Neural progenitor cell (in vitro differentiated cells): ENCODE data around the gene STRADB. TPM values are rescaled to one million over a fixed set of nuclear protein-coding genes. Genes with fewer than 3 reads are reported as not detected.
"Not testable (repeated sequence)": the region's sequence is repeated elsewhere in the genome, so short reads cannot be mapped to it uniquely, and the experiment has no call there.

Experiments used
- DNase-seq: peaks from one replicate; pipeline ENCODE4 v3.0.0-alpha.2; 2016; ENCODE audit warnings: low spot score
- H2AFZ ChIP-seq: fragments of 200-600 bp; sonication (generic); replicated peaks from 2 replicates; pipeline ENCODE4 v1.6.1; 2016; ENCODE audit warnings: antibody characterized with exemption
- H3F3A ChIP-seq: fragments of 200-600 bp; sonication (generic); 2 replicates; pipeline ENCODE4 v1.6.1; 2016; ENCODE audit warnings: antibody characterized with exemption, low read depth
- H3K27ac ChIP-seq: fragments of 200-600 bp; sonication (generic); 2 replicates; pipeline ENCODE4 v1.5.1; 2016; ENCODE audit warnings: mild to moderate bottlenecking
- H3K27me3 ChIP-seq: fragments of 200-600 bp; sonication (generic); 2 replicates; pipeline ENCODE4 v1.6.1; 2016; ENCODE audit warnings: mild to moderate bottlenecking, moderate library complexity
- H3K36me3 ChIP-seq: fragments of 200-600 bp; sonication (generic); 2 replicates; pipeline ENCODE4 v1.5.1; 2016
- H3K4me1 ChIP-seq: fragments of 200-600 bp; sonication (generic); 2 replicates; pipeline ENCODE4 v1.6.1; 2016; ENCODE audit warnings: mixed run types
- H3K4me2 ChIP-seq: fragments of 200-600 bp; sonication (generic); 2 replicates; pipeline ENCODE4 v1.6.1; 2016
- H3K4me3 ChIP-seq: fragments of 200-600 bp; sonication (generic); 2 replicates; pipeline ENCODE4 v1.5.1; 2016
- H3K79me2 ChIP-seq: fragments of 200-600 bp; sonication (generic); 2 replicates; pipeline ENCODE4 v1.6.1; 2016; ENCODE audit warnings: low read depth
- H3K9ac ChIP-seq: fragments of 200-600 bp; sonication (generic); 2 replicates; pipeline ENCODE4 v1.6.1; 2016
- H3K9me3 ChIP-seq: fragments of 200-600 bp; sonication (generic); 2 replicates; pipeline ENCODE4 v1.5.1; 2016; ENCODE audit warnings: low read depth
- H4K20me1 ChIP-seq: fragments of 200-600 bp; sonication (generic); 2 replicates; pipeline ENCODE4 v1.6.1; 2016; ENCODE audit warnings: low read depth
- H3K27ac Mint-ChIP-seq: 3 replicates; pipeline ENCODE4 v1.8.0; 2021; ENCODE audit warnings: mixed read lengths
- H3K27me3 Mint-ChIP-seq: 2 replicates; pipeline ENCODE4 v1.8.0; 2022; ENCODE audit warnings: low read depth, mild to moderate bottlenecking, inconsistent platforms, moderate library complexity, mixed read lengths; ENCODE audit not compliant: insufficient read depth
- H3K36me3 Mint-ChIP-seq: 3 replicates; pipeline ENCODE4 v1.8.0; 2021; ENCODE audit warnings: mixed read lengths
- H3K4me1 Mint-ChIP-seq: 3 replicates; pipeline ENCODE4 v1.8.0; 2021; ENCODE audit warnings: mixed read lengths
- H3K4me3 Mint-ChIP-seq: 3 replicates; pipeline ENCODE4 v1.8.0; 2021; ENCODE audit warnings: mild to moderate bottlenecking, moderate library complexity, mixed read lengths
- H3K9me3 Mint-ChIP-seq: 3 replicates; pipeline ENCODE4 v1.8.0; 2020; ENCODE audit warnings: mixed read lengths
- EZH2 ChIP-seq: fragments of 200-600 bp; sonication (generic); IDR thresholded peaks from 2 replicates; pipeline ENCODE4 v1.6.1; 2017; ENCODE audit warnings: antibody characterized with exemption, mild to moderate bottlenecking, moderate library complexity
- EZH2phosphoT487 ChIP-seq: fragments of 200-600 bp; sonication (generic); IDR thresholded peaks from 2 replicates; pipeline ENCODE4 v1.6.1; 2017; ENCODE audit warnings: antibody characterized with exemption
- total RNA-seq: library from RNA; depleted of rRNA; stranded (reverse); fragments of >200 nt; gene quantifications from 2 replicates; pipeline ENCODE4 v1.2.3, GENCODE V29; 2015; ENCODE audit warnings: low replicate concordance
- TF ChIP-seq, protein P1 (sequence below): fragments of 200-600 bp; sonication (generic); IDR thresholded peaks from 2 replicates; pipeline ENCODE4 v1.5.1; 2017; ENCODE audit warnings: antibody characterized with exemption, mild to moderate bottlenecking

Gene STRADB
- total RNA-seq, 1 donor from 2014 or later = 79.4 TPM

- Histone ChIP-seq H3K36me3 (no peaks in the 10 kb centered on the region), H3K9ac (no peak overlapping the region), H3F3A (no peaks in the 10 kb centered on the region), H3K4me2 (no peak overlapping the region), H3K9me3 (no peaks in the 10 kb centered on the region), H3K27me3 (no peaks in the 10 kb centered on the region), H2AFZ (no peak overlapping the region), H3K27ac (no peak overlapping the region), H4K20me1 (no peaks in the 10 kb centered on the region), H3K4me1 (no peaks in the 10 kb centered on the region), H3K79me2 (no peaks in the 10 kb centered on the region), H3K4me3 (no peak overlapping the region)
- Mint-ChIP-seq H3K36me3 (peaks cover 11% of the 10 kb centered on the region), H3K27me3 (peaks cover 2% of the 10 kb centered on the region), H3K27ac (no peak overlapping the region), H3K4me1 (no peaks in the 10 kb centered on the region), H3K9me3 (peaks cover 23% of the 10 kb centered on the region), H3K4me3 (no peak overlapping the region)
- DNase-seq = no peak
- TF ChIP-seq EZH2 (no peak), EZH2phosphoT487 (no peak)
- TF ChIP-seq, protein P1, sequence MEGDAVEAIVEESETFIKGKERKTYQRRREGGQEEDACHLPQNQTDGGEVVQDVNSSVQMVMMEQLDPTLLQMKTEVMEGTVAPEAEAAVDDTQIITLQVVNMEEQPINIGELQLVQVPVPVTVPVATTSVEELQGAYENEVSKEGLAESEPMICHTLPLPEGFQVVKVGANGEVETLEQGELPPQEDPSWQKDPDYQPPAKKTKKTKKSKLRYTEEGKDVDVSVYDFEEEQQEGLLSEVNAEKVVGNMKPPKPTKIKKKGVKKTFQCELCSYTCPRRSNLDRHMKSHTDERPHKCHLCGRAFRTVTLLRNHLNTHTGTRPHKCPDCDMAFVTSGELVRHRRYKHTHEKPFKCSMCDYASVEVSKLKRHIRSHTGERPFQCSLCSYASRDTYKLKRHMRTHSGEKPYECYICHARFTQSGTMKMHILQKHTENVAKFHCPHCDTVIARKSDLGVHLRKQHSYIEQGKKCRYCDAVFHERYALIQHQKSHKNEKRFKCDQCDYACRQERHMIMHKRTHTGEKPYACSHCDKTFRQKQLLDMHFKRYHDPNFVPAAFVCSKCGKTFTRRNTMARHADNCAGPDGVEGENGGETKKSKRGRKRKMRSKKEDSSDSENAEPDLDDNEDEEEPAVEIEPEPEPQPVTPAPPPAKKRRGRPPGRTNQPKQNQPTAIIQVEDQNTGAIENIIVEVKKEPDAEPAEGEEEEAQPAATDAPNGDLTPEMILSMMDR = no peak
Measured at GRCh38 chr2:201433394-201433995, 18.0 kb upstream of the STRADB start.

GRCh38 chr2:201436141-201436540, 15.4 kb upstream of the STRADB start:
- Histone ChIP-seq H3F3A (no peaks in the 10 kb centered on the region), H3K9ac (no peak overlapping the region), H3K4me2 (no peak overlapping the region), H3K27me3 (no peaks in the 10 kb centered on the region), H2AFZ (no peak overlapping the region), H3K27ac (no peak overlapping the region), H3K36me3 (no peaks in the 10 kb centered on the region), H4K20me1 (no peaks in the 10 kb centered on the region), H3K79me2 (peaks cover 9% of the 10 kb centered on the region), H3K4me1 (no peaks in the 10 kb centered on the region), H3K9me3 (no peaks in the 10 kb centered on the region), H3K4me3 (no peak overlapping the region)
- no peak for DNase-seq
- no peak for TF ChIP-seq EZH2
- TF ChIP-seq EZH2phosphoT487 = no peak
- TF ChIP-seq, protein P1 = no peak
- H3K27ac Mint-ChIP-seq = no peak overlapping the region
- peaks cover 4% of the 10 kb centered on the region for H3K9me3 Mint-ChIP-seq
- no peak overlapping the region for H3K4me3 Mint-ChIP-seq
- no peaks in the 10 kb centered on the region for H3K4me1 Mint-ChIP-seq
- H3K36me3 Mint-ChIP-seq = peaks cover 4% of the 10 kb centered on the region
- H3K27me3 Mint-ChIP-seq = peaks cover 2% of the 10 kb centered on the region

DNA sequence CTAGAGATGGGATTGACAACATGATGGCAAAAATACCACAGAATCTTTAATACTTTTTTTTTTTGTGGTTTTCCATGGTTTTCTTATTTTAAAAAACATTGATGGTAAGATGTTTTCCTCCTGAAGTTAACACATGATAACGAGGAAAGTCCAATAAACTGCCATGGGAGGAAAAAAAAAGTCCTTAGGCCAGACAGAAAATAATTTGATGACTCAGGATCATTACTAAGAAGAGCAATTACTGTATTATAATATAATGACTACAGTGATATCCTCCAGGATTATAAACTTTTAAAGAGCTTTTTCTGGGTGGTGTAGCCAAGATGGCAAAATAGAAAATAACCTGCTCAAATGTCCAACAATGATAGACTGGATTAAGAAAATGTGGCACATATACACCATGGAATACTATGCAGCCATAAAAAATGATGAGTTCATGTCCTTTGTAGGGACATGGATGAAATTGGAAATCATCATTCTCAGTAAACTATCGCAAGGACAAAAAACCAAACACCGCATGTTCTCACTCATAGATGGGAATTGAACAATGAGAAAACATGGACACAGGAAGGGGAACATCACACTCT, 12.1 kb upstream of the STRADB start:
- H3F3A ChIP-seq, H3K27ac ChIP-seq, H4K20me1 ChIP-seq, H2AFZ ChIP-seq, H3K36me3 ChIP-seq, H3K36me3 Mint-ChIP-seq, H3K79me2 ChIP-seq, DNase-seq, H3K9me3 ChIP-seq, H3K4me2 ChIP-seq, H3K4me1 ChIP-seq, H3K4me3 Mint-ChIP-seq, H3K27me3 Mint-ChIP-seq, H3K4me1 Mint-ChIP-seq, H3K4me3 ChIP-seq, H3K27ac Mint-ChIP-seq, H3K9me3 Mint-ChIP-seq, H3K9ac ChIP-seq, H3K27me3 ChIP-seq: not testable (repeated sequence)

GRCh38 chr2:201440182-201440581, 11.4 kb upstream of the STRADB start:
- Mint-ChIP-seq H3K27ac (no peak overlapping the region), H3K4me1 (no peaks in the 10 kb centered on the region), H3K27me3 (no peaks in the 10 kb centered on the region), H3K4me3 (no peak overlapping the region), H3K36me3 (no peaks in the 10 kb centered on the region), H3K9me3 (no peaks in the 10 kb centered on the region)
- Histone ChIP-seq H3K27ac (no peak overlapping the region), H3K4me2 (no peak overlapping the region), H3K9me3 (no peaks in the 10 kb centered on the region), H4K20me1 (no peaks in the 10 kb centered on the region), H3K9ac (no peak overlapping the region), H3K27me3 (no peaks in the 10 kb centered on the region), H3K4me3 (no peak overlapping the region), H3K36me3 (no peaks in the 10 kb centered on the region), H2AFZ (no peak overlapping the region), H3K79me2 (peaks cover 9% of the 10 kb centered on the region), H3F3A (no peaks in the 10 kb centered on the region), H3K4me1 (no peaks in the 10 kb centered on the region)
- TF ChIP-seq EZH2phosphoT487 (no peak), EZH2 (no peak)
- TF ChIP-seq, protein P1 = no peak
- DNase-seq = no peak
